T-helper 1 cell treated with Interleukin-12 subunit alpha and Interleukin-12 subunit beta and Interleukin-4 antibody, amounts not matched to agents 30 μg/mL and 1 μg/mL, for 36 hours (primary cell): Measurements from ENCODE around the gene C1orf198.

Experiments
- H3K27ac Mint-ChIP-seq: one replicate; pipeline ENCODE4 v1.8.0; 2021; ENCODE audit warnings: mild to moderate bottlenecking, mixed read lengths
- H3K27me3 Mint-ChIP-seq: one replicate; pipeline ENCODE4 v1.8.0; 2021; ENCODE audit warnings: low read depth, mixed read lengths
- H3K36me3 Mint-ChIP-seq: one replicate; pipeline ENCODE4 v1.8.0; 2021; ENCODE audit warnings: low read depth, mixed read lengths
- H3K4me1 Mint-ChIP-seq: one replicate; pipeline ENCODE4 v1.8.0; 2021; ENCODE audit warnings: low read depth, mixed read lengths
- H3K4me3 Mint-ChIP-seq: one replicate; pipeline ENCODE4 v1.8.0; 2021; ENCODE audit warnings: mild to moderate bottlenecking, moderate library complexity, mixed read lengths
- H3K9me3 Mint-ChIP-seq: one replicate; pipeline ENCODE4 v1.8.0; 2021; ENCODE audit warnings: mixed read lengths

The C1orf198 gene

DNA sequence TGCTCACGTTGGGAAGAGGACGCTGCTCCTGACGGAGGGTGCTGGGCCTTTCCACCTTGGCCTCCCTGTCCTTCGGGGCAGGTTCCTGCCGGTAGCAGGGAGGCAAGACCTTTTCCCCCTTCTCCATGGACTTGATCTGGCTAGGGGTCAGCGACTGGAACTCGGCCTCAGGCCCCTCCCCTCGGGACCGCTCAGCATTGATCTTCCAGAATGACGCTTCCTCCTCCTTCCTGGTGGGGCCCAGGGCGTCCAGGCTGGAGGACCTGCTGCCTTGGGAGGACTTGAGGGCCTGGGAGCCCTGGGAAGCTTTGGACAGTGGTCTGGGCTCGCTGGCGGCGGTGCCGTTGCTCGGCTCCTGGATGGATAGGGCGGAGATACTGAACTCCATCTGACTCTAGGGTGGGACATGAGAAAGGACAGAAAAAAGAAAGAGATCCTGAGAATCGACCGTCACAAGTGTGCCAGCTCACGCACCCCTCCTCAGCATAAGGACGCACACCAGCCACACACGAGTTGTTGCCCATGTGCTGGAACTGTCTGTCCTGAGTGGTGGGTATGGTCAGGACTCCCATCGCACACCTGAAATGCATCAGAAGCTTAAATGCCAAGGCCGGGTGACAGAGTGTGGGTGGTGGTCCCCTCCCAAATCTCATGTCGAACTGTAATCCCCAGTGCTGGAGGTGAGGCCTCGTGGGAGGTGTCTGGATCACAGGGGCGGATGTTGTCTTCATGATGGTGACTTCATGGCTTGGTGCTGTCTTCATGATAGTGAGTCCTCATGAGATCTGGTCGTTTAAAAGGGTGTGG lies 24.6 kb downstream of the C1orf198 start:
- Mint-ChIP-seq H3K27ac (no peak overlapping the region), H3K9me3 (no peaks in the 10 kb centered on the region), H3K36me3 (no peaks in the 10 kb centered on the region), H3K27me3 (no peaks in the 10 kb centered on the region), H3K4me1 (no peaks in the 10 kb centered on the region), H3K4me3 (no peak overlapping the region)

DNA sequence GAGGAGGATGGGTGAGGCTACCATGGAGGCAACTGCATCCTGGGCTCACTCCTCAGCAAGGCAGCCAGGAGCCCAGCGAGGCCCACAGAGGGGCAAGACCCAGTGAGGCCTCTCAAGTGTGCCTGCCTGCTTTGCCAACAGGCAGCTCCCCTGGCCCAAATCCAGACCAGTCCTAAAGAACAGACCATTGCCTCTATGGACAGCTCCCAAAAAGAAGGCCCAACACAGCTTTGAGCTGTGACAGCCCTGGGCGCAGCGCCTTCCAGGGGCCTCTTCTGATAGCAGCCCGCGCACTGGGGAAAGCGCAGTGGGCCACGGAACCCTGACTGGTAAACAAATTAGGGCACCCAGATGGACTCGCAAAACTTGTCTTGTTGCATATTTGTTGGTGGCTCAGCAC lies 25.5 kb downstream of the C1orf198 start:
- H3K4me3 Mint-ChIP-seq: no peak overlapping the region
- no peaks in the 10 kb centered on the region for H3K4me1 Mint-ChIP-seq
- H3K36me3 Mint-ChIP-seq: no peaks in the 10 kb centered on the region
- no peak overlapping the region for H3K27ac Mint-ChIP-seq
- no peaks in the 10 kb centered on the region for H3K9me3 Mint-ChIP-seq
- H3K27me3 Mint-ChIP-seq: no peaks in the 10 kb centered on the region

DNA sequence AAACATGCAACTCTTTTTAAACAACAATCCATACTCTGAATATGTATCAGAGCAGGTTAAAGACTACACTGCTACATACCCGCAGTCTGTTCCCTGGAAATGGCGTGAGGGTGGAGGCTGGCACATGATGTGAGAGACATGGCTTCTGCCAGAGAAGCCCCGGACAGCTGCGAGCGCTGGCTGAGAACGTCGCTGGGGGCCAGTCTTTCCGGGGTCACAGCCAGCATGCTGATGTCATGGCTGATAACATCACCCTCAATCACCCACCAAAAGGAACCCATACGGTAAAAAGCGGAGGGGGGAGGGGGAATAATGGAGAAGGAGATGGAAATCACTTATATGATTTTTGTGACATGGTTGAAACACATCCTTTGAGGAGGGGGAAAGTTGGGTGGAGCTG lies 29.1 kb downstream of the C1orf198 start:
- no peaks in the 10 kb centered on the region for H3K4me1 Mint-ChIP-seq
- no peaks in the 10 kb centered on the region for H3K9me3 Mint-ChIP-seq
- H3K27ac Mint-ChIP-seq: no peak overlapping the region
- H3K27me3 Mint-ChIP-seq: no peaks in the 10 kb centered on the region
- no peak overlapping the region for H3K4me3 Mint-ChIP-seq
- H3K36me3 Mint-ChIP-seq: no peaks in the 10 kb centered on the region

DNA sequence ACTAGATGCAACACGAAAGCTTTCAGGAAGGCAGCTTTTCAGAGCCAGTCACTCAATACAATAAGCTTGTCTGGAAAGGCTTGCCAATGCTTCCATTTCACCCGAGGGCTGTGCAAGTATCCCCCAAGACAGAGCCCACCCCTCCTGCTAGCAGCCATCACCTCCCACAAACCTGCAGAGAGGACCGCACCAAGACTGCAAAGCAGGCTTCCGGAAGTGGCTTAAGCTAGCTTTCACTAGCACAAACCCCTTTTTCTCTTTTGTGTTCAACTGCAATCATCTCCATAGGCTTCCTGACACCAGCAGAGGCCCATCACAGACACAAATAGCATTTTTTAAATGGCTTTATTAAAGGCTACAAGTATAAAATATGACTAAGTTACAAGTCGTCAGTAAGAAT lies 31.5 kb downstream of the C1orf198 start:
- Mint-ChIP-seq H3K9me3 (no peaks in the 10 kb centered on the region), H3K4me3 (no peak overlapping the region), H3K27ac (no peak overlapping the region)

DNA sequence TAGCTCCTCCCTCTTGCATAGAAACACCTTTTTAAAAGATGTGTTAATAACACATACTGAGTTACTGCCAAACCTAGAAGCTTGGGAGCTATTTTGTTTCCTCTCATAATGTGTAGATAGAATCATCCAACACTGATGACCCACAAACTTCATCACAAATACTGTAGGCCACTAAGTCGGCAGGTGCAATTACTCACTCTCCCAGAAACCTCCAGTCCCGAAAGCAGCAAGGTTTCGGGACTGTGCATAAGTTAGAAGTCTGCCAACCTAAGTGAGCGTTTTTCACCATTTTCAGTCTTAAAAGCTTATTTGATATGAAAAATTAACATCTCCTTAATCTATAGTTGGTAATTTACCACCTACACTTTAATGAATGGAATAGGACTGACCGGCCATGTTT lies 32.0 kb downstream of the C1orf198 start:
- peaks cover 6% of the 10 kb centered on the region for H3K27me3 Mint-ChIP-seq
- no peaks in the 10 kb centered on the region for H3K4me1 Mint-ChIP-seq
- H3K4me3 Mint-ChIP-seq: no peak overlapping the region
- no peak overlapping the region for H3K27ac Mint-ChIP-seq
- H3K9me3 Mint-ChIP-seq: no peaks in the 10 kb centered on the region
- H3K36me3 Mint-ChIP-seq: no peaks in the 10 kb centered on the region

More for the DNA sequence above, 31.5 kb downstream of the C1orf198 start:
- Mint-ChIP-seq H3K36me3 (no peaks in the 10 kb centered on the region), H3K27me3 (peaks cover 5% of the 10 kb centered on the region), H3K4me1 (no peaks in the 10 kb centered on the region)

DNA sequence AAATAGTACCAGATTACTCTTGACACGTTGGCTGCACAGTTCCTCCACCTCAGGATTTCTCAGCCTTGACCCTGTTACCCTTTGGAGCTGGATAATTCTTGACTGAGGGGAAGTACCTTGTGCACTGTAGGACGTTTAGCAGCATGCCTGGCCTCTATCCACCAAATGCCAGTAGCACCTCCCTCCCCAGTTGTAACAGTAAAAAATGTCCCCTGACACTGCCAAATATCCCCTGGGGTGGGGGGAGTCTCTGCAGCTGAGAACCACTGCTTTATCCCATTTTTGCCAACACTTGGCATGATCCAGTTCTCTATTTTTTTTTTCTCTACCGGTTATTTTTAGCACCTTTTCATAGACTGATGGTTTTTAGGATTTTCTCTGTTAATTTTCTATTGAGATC lies 34.0 kb downstream of the C1orf198 start:
- no peaks in the 10 kb centered on the region for H3K4me1 Mint-ChIP-seq
- H3K36me3 Mint-ChIP-seq: no peaks in the 10 kb centered on the region
- no peak overlapping the region for H3K27ac Mint-ChIP-seq
- H3K4me3 Mint-ChIP-seq: no peak overlapping the region
- H3K27me3 Mint-ChIP-seq: peaks cover 6% of the 10 kb centered on the region
- H3K9me3 Mint-ChIP-seq: no peaks in the 10 kb centered on the region

DNA sequence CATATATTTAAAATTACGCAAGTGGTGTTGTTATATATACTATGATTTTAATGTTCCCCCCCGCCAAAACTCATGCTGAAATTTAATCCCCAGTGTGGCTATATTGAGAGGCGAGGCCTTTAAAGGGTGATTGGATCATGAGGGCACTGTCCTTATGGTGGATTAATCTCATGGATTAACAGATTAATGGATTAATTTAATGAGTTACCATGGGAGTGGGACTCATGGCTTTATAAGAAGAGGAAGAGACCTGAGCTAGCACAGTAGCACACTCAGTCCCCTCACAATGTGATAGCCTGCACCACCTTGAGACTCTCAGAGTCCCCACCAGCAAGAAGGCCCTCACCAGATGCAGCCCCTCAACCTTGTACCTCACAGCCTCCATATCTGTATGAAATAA lies 34.8 kb downstream of the C1orf198 start:
- Mint-ChIP-seq H3K4me1 (no peaks in the 10 kb centered on the region), H3K27ac (no peak overlapping the region), H3K4me3 (no peak overlapping the region), H3K36me3 (no peaks in the 10 kb centered on the region), H3K9me3 (no peaks in the 10 kb centered on the region), H3K27me3 (peaks cover 6% of the 10 kb centered on the region)

DNA sequence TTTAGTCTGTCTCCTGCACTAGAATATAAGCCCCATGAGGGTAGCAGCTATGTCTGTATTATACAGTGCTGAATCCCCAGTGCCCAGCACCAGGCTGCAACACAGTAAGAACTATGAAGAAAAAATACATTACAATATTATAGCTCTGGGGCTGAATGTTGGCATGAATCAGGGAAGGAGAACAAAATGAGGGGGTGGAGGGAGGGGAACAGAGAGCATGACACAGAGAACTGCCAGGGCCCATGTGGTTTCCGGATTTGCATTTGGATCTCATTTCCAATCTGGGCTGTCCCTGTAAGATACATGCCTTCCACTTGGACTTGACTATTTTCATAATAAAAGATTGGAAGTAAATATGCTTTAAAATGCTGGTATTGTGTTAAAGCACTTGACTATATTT lies 35.8 kb downstream of the C1orf198 start:
- Mint-ChIP-seq H3K27ac (no peak overlapping the region), H3K9me3 (no peaks in the 10 kb centered on the region), H3K4me3 (no peak overlapping the region), H3K36me3 (no peaks in the 10 kb centered on the region), H3K27me3 (peaks cover 6% of the 10 kb centered on the region), H3K4me1 (no peaks in the 10 kb centered on the region)

DNA sequence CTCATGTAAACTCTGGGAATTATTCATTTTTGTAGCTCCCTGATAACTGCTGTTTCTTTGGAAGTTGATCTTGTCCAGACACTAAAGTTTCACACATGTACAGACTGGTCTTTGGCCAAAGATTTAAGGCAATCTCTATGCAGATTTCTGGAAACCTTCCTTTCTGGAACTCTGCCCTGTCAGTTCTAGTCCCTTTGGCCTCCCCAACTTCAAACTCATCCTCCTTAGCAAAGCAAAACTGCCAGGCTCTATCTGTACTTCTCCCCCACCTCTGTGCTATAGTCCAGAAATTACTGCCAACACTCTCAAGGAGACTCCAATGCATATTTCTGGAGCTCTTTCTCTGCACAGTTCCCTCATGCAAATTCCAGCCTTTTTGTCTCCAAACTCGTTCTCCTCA lies 36.5 kb downstream of the C1orf198 start:
- Mint-ChIP-seq H3K9me3 (no peaks in the 10 kb centered on the region), H3K27ac (no peak overlapping the region), H3K4me3 (no peak overlapping the region), H3K36me3 (no peaks in the 10 kb centered on the region), H3K4me1 (no peaks in the 10 kb centered on the region), H3K27me3 (peaks cover 6% of the 10 kb centered on the region)

DNA sequence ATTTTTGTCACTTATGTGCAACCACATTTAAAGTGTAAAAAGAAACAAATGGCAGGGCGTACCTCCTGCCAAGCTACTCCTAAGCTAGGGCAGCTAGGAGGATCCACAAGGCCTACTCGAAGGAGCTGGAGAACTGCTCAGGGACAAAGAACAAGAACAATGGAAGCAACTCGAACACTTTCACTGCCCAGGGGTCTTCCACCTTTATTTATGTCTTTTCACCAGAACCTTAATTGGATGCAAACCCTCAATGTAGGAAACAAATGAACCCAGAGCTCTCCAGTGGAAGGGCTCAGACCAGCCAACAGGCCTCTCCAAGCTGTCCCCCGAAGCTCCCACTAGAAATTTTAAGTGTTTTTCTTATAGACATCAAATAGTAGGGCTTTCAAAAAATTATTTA lies 39.9 kb downstream of the C1orf198 start:
- Mint-ChIP-seq H3K9me3 (no peaks in the 10 kb centered on the region), H3K27ac (no peak overlapping the region), H3K4me3 (no peak overlapping the region), H3K36me3 (no peaks in the 10 kb centered on the region), H3K4me1 (no peaks in the 10 kb centered on the region), H3K27me3 (peaks cover 9% of the 10 kb centered on the region)

DNA sequence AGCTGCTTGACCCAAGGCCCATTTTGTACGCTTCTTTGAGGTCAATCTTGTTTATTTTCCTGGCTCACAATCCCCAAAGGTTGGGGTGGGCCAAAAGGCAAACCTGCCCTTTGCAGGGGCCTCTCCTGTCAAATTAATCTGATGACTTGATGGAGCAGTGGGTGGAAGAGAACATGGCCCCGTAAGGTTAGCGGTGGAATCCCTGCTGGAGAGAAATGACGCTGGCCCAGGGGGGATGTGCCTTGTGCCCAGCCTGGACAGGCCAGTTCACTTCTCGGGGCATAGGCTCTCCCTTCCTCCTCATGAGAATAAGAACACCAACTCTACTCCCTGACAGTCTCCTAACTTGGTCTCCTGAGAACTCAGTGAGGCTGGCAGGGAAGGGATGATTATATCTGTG lies 40.5 kb downstream of the C1orf198 start:
- Mint-ChIP-seq H3K4me1 (no peaks in the 10 kb centered on the region), H3K4me3 (no peak overlapping the region)

DNA sequence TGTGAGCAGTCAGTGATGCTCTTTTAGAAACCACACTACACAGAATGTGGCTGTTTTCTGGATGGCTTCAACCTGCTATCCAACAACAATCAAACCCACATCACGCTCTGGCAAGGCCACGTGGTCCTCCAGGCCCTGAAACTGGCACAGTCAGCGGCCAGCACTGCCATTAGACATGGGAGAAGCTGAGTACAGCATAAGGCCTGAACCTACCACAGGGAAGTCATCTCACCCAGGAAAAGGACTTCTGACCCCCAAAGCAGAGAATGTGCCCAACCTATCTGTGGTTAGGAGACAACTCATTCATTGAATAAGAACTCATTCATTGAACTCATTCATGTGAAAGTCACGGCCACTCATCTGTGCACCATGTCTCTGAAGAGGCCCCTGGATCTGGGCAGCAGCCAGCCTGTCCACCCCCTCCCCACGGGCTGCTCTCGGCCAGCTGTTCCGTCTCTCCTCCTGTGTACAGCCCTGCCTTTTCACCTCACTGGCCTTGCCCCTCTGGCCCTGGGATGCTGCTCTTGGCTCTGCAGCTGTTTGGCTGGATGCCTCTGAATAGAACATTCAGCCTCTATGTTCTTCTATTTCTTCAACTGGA lies 41.1 kb downstream of the C1orf198 start:
- Mint-ChIP-seq H3K36me3 (no peaks in the 10 kb centered on the region), H3K4me1 (no peaks in the 10 kb centered on the region), H3K4me3 (no peak overlapping the region)

More for the DNA sequence above, 40.5 kb downstream of the C1orf198 start:
- Mint-ChIP-seq H3K9me3 (no peaks in the 10 kb centered on the region), H3K27me3 (peaks cover 9% of the 10 kb centered on the region), H3K27ac (no peak overlapping the region), H3K36me3 (no peaks in the 10 kb centered on the region)

DNA sequence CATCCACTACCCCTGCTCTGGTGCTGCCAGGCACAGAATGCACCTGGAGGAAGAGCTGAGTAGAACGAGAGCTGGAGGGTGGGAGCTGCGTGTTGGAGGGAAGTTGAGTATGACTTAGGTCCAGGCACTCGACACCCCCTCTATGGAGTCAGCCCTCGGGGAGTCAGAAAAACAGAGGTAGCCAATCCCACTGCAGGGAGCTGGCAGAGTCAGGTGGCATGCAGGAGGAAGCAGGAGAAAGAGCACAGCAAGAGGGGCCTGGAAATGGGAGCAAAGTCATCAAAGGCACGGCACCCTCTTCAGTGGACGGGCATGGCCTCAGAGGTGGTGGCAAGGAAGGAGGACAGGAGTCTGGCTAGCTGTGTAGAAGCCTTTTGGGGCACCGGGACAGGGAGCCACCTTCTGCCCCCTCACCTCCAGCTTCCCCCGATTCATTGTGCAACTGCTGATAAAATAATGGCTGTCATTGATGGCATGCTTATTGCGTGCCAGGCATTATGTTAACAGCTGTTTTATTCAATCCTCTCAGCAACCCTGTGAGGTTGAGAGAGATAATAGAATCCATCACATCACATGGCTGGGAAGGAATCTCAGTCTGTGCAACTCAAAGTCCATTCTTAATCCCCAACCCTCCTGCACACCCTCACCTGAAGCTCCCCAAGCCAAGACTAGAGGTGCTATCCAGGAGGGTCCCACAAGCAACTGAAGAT lies 42.0 kb downstream of the C1orf198 start:
- H3K4me1 Mint-ChIP-seq: no peaks in the 10 kb centered on the region
- H3K4me3 Mint-ChIP-seq: no peak overlapping the region
- no peaks in the 10 kb centered on the region for H3K36me3 Mint-ChIP-seq

More for the DNA sequence above, 41.1 kb downstream of the C1orf198 start:
- H3K27me3 Mint-ChIP-seq: peaks cover 7% of the 10 kb centered on the region
- H3K27ac Mint-ChIP-seq: no peak overlapping the region
- H3K9me3 Mint-ChIP-seq: no peaks in the 10 kb centered on the region

DNA sequence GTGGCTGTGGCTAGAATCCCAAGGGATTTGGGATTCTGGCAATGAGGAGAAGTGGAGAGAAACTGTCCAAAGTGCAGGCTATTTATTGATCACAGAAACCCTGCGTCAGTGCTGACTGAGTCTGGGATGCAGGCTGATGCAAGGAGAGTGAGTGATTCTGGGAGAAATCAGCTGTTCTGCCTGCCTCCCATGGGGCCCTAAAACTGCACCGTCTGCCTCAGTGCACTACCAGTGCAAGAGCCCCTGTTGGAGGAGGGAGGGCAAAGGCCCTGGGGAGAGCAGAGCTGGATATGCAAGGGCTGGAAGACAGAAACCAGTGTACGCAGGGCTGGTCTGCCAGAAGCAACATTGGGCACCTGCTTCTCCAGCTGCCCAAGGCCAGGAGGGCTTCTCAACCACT lies 42.6 kb downstream of the C1orf198 start:
- no peaks in the 10 kb centered on the region for H3K9me3 Mint-ChIP-seq
- no peak overlapping the region for H3K4me3 Mint-ChIP-seq
- no peaks in the 10 kb centered on the region for H3K4me1 Mint-ChIP-seq
- H3K27ac Mint-ChIP-seq: no peak overlapping the region
- H3K27me3 Mint-ChIP-seq: peaks cover 6% of the 10 kb centered on the region
- H3K36me3 Mint-ChIP-seq: no peaks in the 10 kb centered on the region

More for the DNA sequence above, 42.0 kb downstream of the C1orf198 start:
- H3K27ac Mint-ChIP-seq: no peak overlapping the region
- H3K9me3 Mint-ChIP-seq: no peaks in the 10 kb centered on the region
- peaks cover 3% of the 10 kb centered on the region for H3K27me3 Mint-ChIP-seq
